HepG2 (cell line): ENCODE results near the gene MECR. TPM values are rescaled to one million over a fixed set of nuclear protein-coding genes. Genes with fewer than 3 reads are reported as not detected.

Experiments used
- ATF1 ChIP-seq: IDR thresholded peaks from 2 replicates; pipeline ENCODE4 v1.6.1; 2016; ENCODE audit warnings: mild to moderate bottlenecking, control low read depth
- BCL6 ChIP-seq: IDR thresholded peaks from 2 replicates; pipeline ENCODE4 v1.6.1; 2016; ENCODE audit warnings: missing genetic modification reagents, missing compliant biosample characterization
- CCAR2 ChIP-seq: fragments of 200-400 bp; formaldehyde crosslinking; optimal IDR thresholded peaks from 2 replicates; pipeline ENCODE3; 2018; ENCODE audit warnings: low read depth, mild to moderate bottlenecking, low read length, moderate library complexity
- GPBP1L1 ChIP-seq: sonication (generic); formaldehyde crosslinking; IDR thresholded peaks from 2 replicates; pipeline ENCODE4 v1.5.0; 2020; ENCODE audit warnings: mild to moderate bottlenecking, missing genetic modification reagents
- GRHL1 ChIP-seq: sonication (generic); formaldehyde crosslinking; conservative IDR thresholded peaks from 2 replicates; pipeline ENCODE4 v1.8.0; 2022; ENCODE audit warnings: missing genetic modification reagents
- ISX ChIP-seq: sonication (generic); formaldehyde crosslinking; conservative IDR thresholded peaks from 2 replicates; pipeline ENCODE4 v1.5.0; 2020; ENCODE audit warnings: missing genetic modification reagents
- JUN ChIP-seq: sonication (generic); formaldehyde crosslinking; IDR thresholded peaks from 2 replicates; pipeline ENCODE4 v1.4.0; 2020; ENCODE audit warnings: mild to moderate bottlenecking, missing genetic modification reagents
- KDM4B ChIP-seq: sonication (generic); formaldehyde crosslinking; IDR thresholded peaks from 2 replicates; pipeline ENCODE4 v1.4.0; 2020; ENCODE audit warnings: missing genetic modification reagents
- MED8 ChIP-seq: sonication (generic); formaldehyde crosslinking; IDR thresholded peaks from 2 replicates; pipeline ENCODE4 v1.8.1; 2023; ENCODE audit warnings: mild to moderate bottlenecking, missing genetic modification reagents; ENCODE audit not compliant: insufficient replicate concordance
- NCOR1 ChIP-seq: fragments of 200-600 bp; sonication (generic); IDR thresholded peaks from 2 replicates; pipeline ENCODE4 v1.7.0; 2017; ENCODE audit warnings: antibody characterized with exemption, low read length, borderline replicate concordance
- PITX1 ChIP-seq: sonication (generic); formaldehyde crosslinking; IDR thresholded peaks from 2 replicates; pipeline ENCODE4 v1.5.1; 2020; ENCODE audit warnings: mild to moderate bottlenecking, missing genetic modification reagents
- SAP130 ChIP-seq: IDR thresholded peaks from 2 replicates; pipeline ENCODE4 v1.6.1; 2016; ENCODE audit warnings: low read depth
- SKIL ChIP-seq: sonication (generic); formaldehyde crosslinking; IDR thresholded peaks from 2 replicates; pipeline ENCODE4 v1.8.0; 2022; ENCODE audit warnings: missing genetic modification reagents, mild to moderate bottlenecking, moderate library complexity, borderline replicate concordance
- SNAPC5 ChIP-seq: sonication (generic); formaldehyde crosslinking; IDR thresholded peaks from 2 replicates; pipeline ENCODE4 v1.8.1; 2023; ENCODE audit warnings: mild to moderate bottlenecking, missing genetic modification reagents, borderline replicate concordance
- TAF1 ChIP-seq: sonication (generic); formaldehyde crosslinking; IDR thresholded peaks from 2 replicates; pipeline ENCODE4 v1.4.0; 2020; ENCODE audit warnings: missing genetic modification reagents
- THYN1 ChIP-seq: sonication (generic); formaldehyde crosslinking; IDR thresholded peaks from 2 replicates; pipeline ENCODE4 v1.8.1; 2023; ENCODE audit warnings: low read depth, mild to moderate bottlenecking, moderate library complexity, missing genetic modification reagents, borderline replicate concordance
- TP53 ChIP-seq: sonication (generic); formaldehyde crosslinking; conservative IDR thresholded peaks from 2 replicates; pipeline ENCODE4 v1.4.0; 2020; ENCODE audit warnings: missing genetic modification reagents
- ZBTB33 ChIP-seq: sonication (generic); formaldehyde crosslinking; IDR thresholded peaks from 2 replicates; pipeline ENCODE4 v1.4.0; 2020; ENCODE audit warnings: missing genetic modification reagents
- ZNF225 ChIP-seq: sonication (generic); formaldehyde crosslinking; IDR thresholded peaks from 2 replicates; pipeline ENCODE4 v1.4.0; 2020; ENCODE audit warnings: mild to moderate bottlenecking, missing genetic modification reagents
- ZNF44 ChIP-seq: sonication (generic); formaldehyde crosslinking; IDR thresholded peaks from 2 replicates; pipeline ENCODE4 v1.5.1; 2020; ENCODE audit warnings: mild to moderate bottlenecking, missing genetic modification reagents
- ZNF580 ChIP-seq: IDR thresholded peaks from 2 replicates; pipeline ENCODE4 v1.6.1; 2016; ENCODE audit warnings: low read depth, borderline replicate concordance
- ZNF607 ChIP-seq: sonication (generic); formaldehyde crosslinking; IDR thresholded peaks from 2 replicates; pipeline ENCODE4 v1.5.1; 2020; ENCODE audit warnings: missing genetic modification reagents, mild to moderate bottlenecking, borderline replicate concordance
- ZNF75D ChIP-seq: sonication (generic); formaldehyde crosslinking; IDR thresholded peaks from 2 replicates; pipeline ENCODE4 v1.8.1; 2023; ENCODE audit warnings: missing genetic modification reagents, mild to moderate bottlenecking, borderline replicate concordance
- polyA plus RNA-seq, 8 experiments: library from polyadenylated mRNA; depleted of rRNA in 3 of 8; stranded (reverse) in 7 of 8; unstranded in 1 of 8; fragments of >200 nt; fragmentation: Illumina TruSeq in 4 of 8; extraction: Trizol in 4 of 8; gene quantifications; 2 replicates each; pipeline versions ENCODE4 v1.2.1 to v1.2.3, GENCODE V29; 2011 to 2016; ENCODE audit warnings: low read depth in 4 of 8, missing spikeins in 1 of 8, mixed read lengths in 1 of 8; ENCODE audit not compliant: insufficient read depth in 1 of 8
- total RNA-seq, 5 experiments: library from RNA; depleted of rRNA; stranded (reverse); fragments of >200 nt; fragmentation: Illumina TruSeq; extraction: Trizol; gene quantifications; 2 replicates each; pipeline ENCODE4 v1.2.3, GENCODE V29; 2016; ENCODE audit warnings: low read depth in 1 of 5

Gene MECR
- total and polyA plus RNA-seq, 2 of the 13 experiments (the other 11 are each of a cell fraction or from before 2014, with no cell fraction given), result 18.8 to 24.9 TPM

- TF ChIP-seq ZNF44 (CRISPR knock-in tag) (no peak), KDM4B (no peak), ATF1 (CRISPR knock-in tag) (no peak), MED8 (no peak), ISX (CRISPR knock-in tag) (no peak), TAF1 (CRISPR knock-in tag) (peak; percentile 67), PITX1 (no peak), ZNF75D (CRISPR knock-in tag) (no peak), CCAR2 (no peak), JUN (no peak), ZNF225 (CRISPR knock-in tag) (peak; percentile 73; the same call in 1 of the 2 replicates), GPBP1L1 (CRISPR knock-in tag) (no peak), NCOR1 (no peak), SKIL (CRISPR knock-in tag) (no peak), ZNF580 (CRISPR knock-in tag) (peak; percentile 34; the same call in 1 of the 2 replicates), TP53 (CRISPR knock-in tag) (no peak), ZNF607 (CRISPR knock-in tag) (no peak), THYN1 (no peak), BCL6 (CRISPR knock-in tag) (no peak; the same call in 1 of the 2 replicates), GRHL1 (CRISPR knock-in tag) (no peak), ZBTB33 (no peak), SAP130 (CRISPR knock-in tag) (peak; percentile 70), SNAPC5 (no peak)
Measured at GRCh38 chr1:29237852-29238619, 7.3 kb upstream of the MECR start (continued).
